ENCODE measurements around the gene SLC7A5. TPM values are rescaled to one million over a fixed set of nuclear protein-coding genes. Genes with fewer than 3 reads are reported as not detected.
"Not testable (repeated sequence)": the region's sequence is repeated elsewhere in the genome, so short reads cannot be mapped to it uniquely, and the experiment has no call there.

SLC7A5 gene
- total and polyA plus RNA-seq, 2 of the 4 experiments (the other 2 are of a cell fraction) = 11.3 to 101 TPM

GRCh38 chr16:87905521-87905920 is 36.2 kb upstream of the SLC7A5 start:
- H3K18ac ChIP-seq (ENCODE audit: low read depth, low read length); H3K23ac ChIP-seq (ENCODE audit: low read depth, low read length); H3K9ac ChIP-seq (ENCODE audit: low read depth, low read length); H4K5ac ChIP-seq (ENCODE audit: low read depth, low read length); H2BK15ac ChIP-seq (ENCODE audit: low read depth, low read length); H4K20me1 ChIP-seq (ENCODE audit: insufficient read depth, low read length); H2AK9ac ChIP-seq (replicated peaks; ENCODE audit: low read depth, low read length, poor library complexity); intact Hi-C loops (cut with micrococcal nuclease); H3K9me1 ChIP-seq (ENCODE audit: insufficient read depth, low read length); H3K4me2 ChIP-seq (ENCODE audit: low read depth, low read length); H3K14ac ChIP-seq (replicated peaks; ENCODE audit: low read depth, low read length); H3K56ac ChIP-seq (ENCODE audit: extremely low read depth, insufficient read depth, low read length); H3K4me1 ChIP-seq (ENCODE audit: control insufficient read depth, insufficient read depth, low read length); H2AK5ac ChIP-seq (ENCODE audit: low read depth, low read length); BruUV-seq (replicated peaks); H4K8ac ChIP-seq (ENCODE audit: low read depth in 2 of 2, low read length in 2 of 2); DNase-seq; H3K4me3 ChIP-seq (ENCODE audit: insufficient read depth, low read depth, low read length); dilution Hi-C loops (cut with HindIII; ENCODE audit: low sequenced_read_pairs, unreplicated experiment); H3K9me3 ChIP-seq (ENCODE audit: control insufficient read depth, insufficient read depth, low read length); in situ Hi-C loops (cut with MboI; ENCODE audit: low sequenced_read_pairs); H2AFZ ChIP-seq (replicated peaks; ENCODE audit: low read length, poor library complexity); H3K4ac ChIP-seq (ENCODE audit: low read depth, low read length); H4K91ac ChIP-seq (ENCODE audit: insufficient read depth, low read depth, low read length); H2BK5ac ChIP-seq (ENCODE audit: low read depth, low read length, poor library complexity, severe bottlenecking); H3K36me3 ChIP-seq (ENCODE audit: control insufficient read depth, insufficient read depth, low read length); H3K27ac ChIP-seq (ENCODE audit: insufficient read depth, low read length); H2BK120ac ChIP-seq (ENCODE audit: low read depth, low read length); H2BK20ac ChIP-seq (ENCODE audit: low read depth, low read length); ATAC-seq (ENCODE audit: low read depth); POLR2A ChIA-PET (ENCODE audit: unreplicated experiment); H3K79me1 ChIP-seq (ENCODE audit: low read depth in 1 of 2, low read length in 2 of 2): not testable (repeated sequence)
- H3K27me3 ChIP-seq (ENCODE audit: control insufficient read depth, insufficient read depth, low read length) = peaks cover 13% of the 10 kb centered on the region
- 79% methylated on average over 4 of the region's 7 CpGs; no CpG with 5 or more reads in 1 of the 2 experiments for WGBS, 2 experiments (ENCODE audit: extremely low coverage in 2 of 2, insufficient read length in 1 of 2)
- CTCF ChIA-PET = interaction anchor here (1.2 kb wide), 1 partner anchor 127 kb away, joined by 3 read pairs; no protein-coding TSS in a partner anchor

- H3K4me1 ChIP-seq (ENCODE audit: control insufficient read depth, insufficient read depth, low read length); H3K9me3 ChIP-seq (ENCODE audit: control insufficient read depth, insufficient read depth, low read length); H3K18ac ChIP-seq (ENCODE audit: low read depth, low read length); ATAC-seq (ENCODE audit: low read depth); H2AK5ac ChIP-seq (ENCODE audit: low read depth, low read length); H4K20me1 ChIP-seq (ENCODE audit: insufficient read depth, low read length); H3K27ac ChIP-seq (ENCODE audit: insufficient read depth, low read length); in situ Hi-C loops (cut with MboI; ENCODE audit: low sequenced_read_pairs); intact Hi-C loops (cut with micrococcal nuclease); H4K5ac ChIP-seq (ENCODE audit: low read depth, low read length); H2AFZ ChIP-seq (replicated peaks; ENCODE audit: low read length, poor library complexity); H3K56ac ChIP-seq (ENCODE audit: extremely low read depth, insufficient read depth, low read length); H4K8ac ChIP-seq (ENCODE audit: low read depth in 2 of 2, low read length in 2 of 2); H2BK120ac ChIP-seq (ENCODE audit: low read depth, low read length); dilution Hi-C loops (cut with HindIII; ENCODE audit: low sequenced_read_pairs, unreplicated experiment); H3K4me2 ChIP-seq (ENCODE audit: low read depth, low read length); H4K91ac ChIP-seq (ENCODE audit: insufficient read depth, low read depth, low read length); H2BK15ac ChIP-seq (ENCODE audit: low read depth, low read length); H3K79me1 ChIP-seq (ENCODE audit: low read depth in 1 of 2, low read length in 2 of 2); H3K23ac ChIP-seq (ENCODE audit: low read depth, low read length); POLR2A ChIA-PET (ENCODE audit: unreplicated experiment); H2BK20ac ChIP-seq (ENCODE audit: low read depth, low read length); H3K9me1 ChIP-seq (ENCODE audit: insufficient read depth, low read length); H3K14ac ChIP-seq (replicated peaks; ENCODE audit: low read depth, low read length); CTCF ChIA-PET; H3K36me3 ChIP-seq (ENCODE audit: control insufficient read depth, insufficient read depth, low read length); DNase-seq; H2AK9ac ChIP-seq (replicated peaks; ENCODE audit: low read depth, low read length, poor library complexity); H3K4me3 ChIP-seq (ENCODE audit: insufficient read depth, low read depth, low read length); H3K4ac ChIP-seq (ENCODE audit: low read depth, low read length); H2BK5ac ChIP-seq (ENCODE audit: low read depth, low read length, poor library complexity, severe bottlenecking); H3K9ac ChIP-seq (ENCODE audit: low read depth, low read length); BruUV-seq (replicated peaks): not testable (repeated sequence)
- WGBS, 2 experiments (ENCODE audit: extremely low coverage in 2 of 2, insufficient read length in 1 of 2) = no CpG with 5 or more reads among the region's 5 CpGs
- H3K27me3 ChIP-seq (ENCODE audit: control insufficient read depth, insufficient read depth, low read length) = peaks cover 13% of the 10 kb centered on the region
Measured at GRCh38 chr16:87904963-87905362, 35.7 kb upstream of the SLC7A5 start.
